ENCODE measurements around the gene TBC1D3I.

TBC1D3I gene

DNA sequence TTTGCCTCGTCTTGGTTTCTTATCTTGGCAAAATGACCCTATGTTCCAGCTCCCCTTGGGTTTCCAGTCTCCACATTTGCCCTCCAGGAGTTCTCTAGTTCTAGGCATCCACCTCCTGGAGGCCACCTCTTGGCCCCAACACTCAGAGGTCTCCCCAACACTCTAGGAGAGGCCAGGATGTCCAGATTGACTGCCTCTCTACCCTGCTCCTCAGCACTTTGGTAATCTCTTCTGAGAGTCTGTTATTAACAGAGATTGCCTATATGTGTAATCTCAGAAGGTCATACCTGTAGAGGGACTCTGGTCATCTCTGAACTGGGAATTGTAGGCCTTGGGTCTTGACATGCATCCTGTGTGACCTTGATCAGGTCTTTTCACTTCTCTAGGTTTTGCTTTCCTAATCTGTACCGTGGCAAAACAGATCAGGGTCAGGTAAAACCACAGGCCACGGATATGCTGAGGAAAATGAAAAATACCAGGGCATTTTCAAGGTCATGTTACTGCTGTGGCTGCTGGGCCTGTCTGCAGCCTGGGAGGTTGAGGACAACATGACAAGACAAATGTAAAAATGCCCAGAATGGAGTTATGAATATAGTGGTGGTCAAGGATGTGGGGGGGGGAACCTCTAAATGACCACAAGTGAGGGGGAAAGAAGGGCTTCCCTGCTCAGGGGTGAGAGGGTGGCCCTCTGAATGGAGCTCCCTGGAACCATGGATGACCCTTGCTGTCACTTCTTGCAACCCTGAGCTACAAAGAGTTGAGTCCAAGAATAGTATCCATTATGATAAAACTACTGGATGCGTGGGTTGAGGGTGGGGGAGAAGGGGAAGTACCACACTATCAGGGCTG is 58.5 kb downstream of the TBC1D3I start:
- no peak for DNase-seq

- DNase-seq = no peak
Measured at GRCh38 chr17:36204724-36205500, 59.5 kb downstream of the TBC1D3I start.

Measured in T-helper 2 cell (primary cell).